Activated naive CD4-positive, alpha-beta T cell treated with anti-CD3 and anti-CD28 coated beads, Interleukin-2, amount 10 ng/mL, durations not matched to agents 5 hours and 36 hours (primary cell): ENCODE measurements around the gene FGF6. TPM values are rescaled to one million over a fixed set of nuclear protein-coding genes. Genes with fewer than 3 reads are reported as not detected.

Experiments used
- total RNA-seq, 2 experiments: library from RNA; stranded (reverse); gene quantifications; one replicate each; pipeline ENCODE4 v1.2.3, GENCODE V29; 2021

Gene FGF6, protein sequence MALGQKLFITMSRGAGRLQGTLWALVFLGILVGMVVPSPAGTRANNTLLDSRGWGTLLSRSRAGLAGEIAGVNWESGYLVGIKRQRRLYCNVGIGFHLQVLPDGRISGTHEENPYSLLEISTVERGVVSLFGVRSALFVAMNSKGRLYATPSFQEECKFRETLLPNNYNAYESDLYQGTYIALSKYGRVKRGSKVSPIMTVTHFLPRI
- not detected for total RNA-seq

DNA sequence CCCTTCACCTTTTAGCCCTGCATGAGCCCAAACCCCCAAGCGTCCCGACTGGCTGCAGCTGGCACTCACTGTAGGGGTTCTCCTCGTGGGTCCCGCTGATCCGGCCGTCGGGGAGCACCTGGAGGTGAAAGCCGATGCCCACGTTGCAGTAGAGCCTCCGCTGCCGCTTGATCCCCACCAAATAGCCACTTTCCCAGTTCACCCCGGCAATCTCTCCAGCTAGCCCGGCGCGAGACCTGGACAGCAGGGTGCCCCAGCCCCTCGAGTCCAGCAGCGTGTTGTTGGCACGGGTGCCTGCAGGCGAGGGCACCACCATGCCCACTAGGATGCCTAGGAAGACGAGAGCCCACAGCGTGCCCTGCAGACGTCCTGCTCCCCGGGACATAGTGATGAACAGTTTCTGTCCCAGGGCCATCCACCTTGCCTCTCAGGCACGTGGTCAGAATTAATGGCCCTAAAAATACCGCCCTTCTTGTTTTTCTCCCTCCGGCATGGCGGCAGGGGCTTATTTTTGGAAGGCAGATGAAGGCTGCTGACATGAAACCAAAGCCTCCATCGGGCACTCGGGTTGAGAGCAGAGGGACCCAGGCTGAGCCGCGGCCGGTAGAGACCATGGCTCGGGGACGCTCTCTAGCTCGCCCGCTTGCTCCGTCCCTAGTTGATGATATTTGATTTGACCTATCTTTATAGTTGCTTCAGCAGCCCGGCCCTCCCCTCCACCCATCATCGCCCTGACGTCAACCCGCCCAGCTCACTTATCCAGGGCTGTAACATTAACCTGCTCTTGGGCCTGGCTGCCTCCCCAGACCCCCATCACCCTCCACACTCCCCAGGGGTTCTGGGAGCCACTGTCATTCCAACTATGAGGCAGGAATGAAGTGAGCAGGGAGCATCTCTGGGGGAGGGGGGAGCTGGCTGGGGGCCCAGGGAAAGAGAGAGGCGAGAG, at the start of gene FGF6:
FGF6 (minus strand) TSS at position 660 of the 946 bp plus-strand sequence; CDS start at position 415, 245 bp downstream.

Other genes with a start within 250 kb of the FGF6 start
- 100 to 1,000 TPM; 345 to 360 TPM for gene CCND2, start 172.1 kb downstream of the FGF6 start, total RNA-seq
- 10 to 100 TPM; 14.8 to 16.8 TPM for gene TIGAR, start 124.6 kb downstream of the FGF6 start, total RNA-seq
- not detected for gene FGF23, start 66.1 kb downstream of the FGF6 start, total RNA-seq
- 10 to 100 TPM; 30.3 to 35.5 TPM for gene RAD51AP1, start 93.1 kb upstream of the FGF6 start, total RNA-seq
- 10 to 100 TPM; 28.0 to 30.1 TPM for gene DYRK4, start 116.4 kb upstream of the FGF6 start, total RNA-seq
- 1 to 10 TPM; 1.8 to 2.3 TPM for gene AKAP3, start 203.2 kb upstream of the FGF6 start, total RNA-seq
- gene NDUFA9, start 203.3 kb upstream of the FGF6 start, total RNA-seq = 10 to 100 TPM; 82.3 to 82.6 TPM